HG03139 (cell line): ENCODE measurements around the gene MYO1D.

Experiments
- ATAC-seq: cut with Tn5 transposase; IDR thresholded peaks from one replicate; pipeline ENCODE4 v1.9.1; 2021; ENCODE audit not compliant: unreplicated experiment

MYO1D gene

GRCh38 chr17:32516940-32517701 is 359.8 kb downstream of the MYO1D start:
- no peak for ATAC-seq

- ATAC-seq: no peak
Observed at GRCh38 chr17:32516450-32516849, 360.5 kb downstream of the MYO1D start.

- no peak for ATAC-seq
Observed at GRCh38 chr17:32515677-32516383, 361.1 kb downstream of the MYO1D start.

GRCh38 chr17:32514606-32515005 is 362.3 kb downstream of the MYO1D start:
- ATAC-seq: no peak

- ATAC-seq: no peak
Observed at GRCh38 chr17:32513579-32513978, 363.3 kb downstream of the MYO1D start.

- no peak for ATAC-seq
Observed at GRCh38 chr17:32512328-32512727, 364.6 kb downstream of the MYO1D start.

GRCh38 chr17:32510466-32510865 is 366.5 kb downstream of the MYO1D start:
- ATAC-seq: no peak

- no peak for ATAC-seq
Observed at GRCh38 chr17:32508926-32509325, 368.0 kb downstream of the MYO1D start.

- no peak for ATAC-seq
Observed at GRCh38 chr17:32504166-32504990, 372.5 kb downstream of the MYO1D start.

GRCh38 chr17:32503251-32504165 is 373.4 kb downstream of the MYO1D start:
- ATAC-seq: peak; percentile 88

GRCh38 chr17:32502710-32503109 is 374.2 kb downstream of the MYO1D start:
- no peak for ATAC-seq

- no peak for ATAC-seq
Observed at GRCh38 chr17:32502013-32502412, 374.9 kb downstream of the MYO1D start.

- no peak for ATAC-seq
Observed at GRCh38 chr17:32498391-32498790, 378.5 kb downstream of the MYO1D start.

- ATAC-seq: no peak
Observed at GRCh38 chr17:32497431-32498205, 379.3 kb downstream of the MYO1D start.

- no peak for ATAC-seq
Observed at GRCh38 chr17:32496395-32497073, 380.4 kb downstream of the MYO1D start.

- ATAC-seq: no peak
Observed at GRCh38 chr17:32495359-32496231, 381.3 kb downstream of the MYO1D start.

- no peak for ATAC-seq
Observed at GRCh38 chr17:32494621-32495358, 382.1 kb downstream of the MYO1D start.
